ENCODE measurements around the gene SPDL1. TPM values are rescaled to one million over a fixed set of nuclear protein-coding genes. Genes with fewer than 3 reads are reported as not detected.

Gene SPDL1
- total RNA-seq, 2 experiments from 2014 or later: 40.1 to 40.2 TPM

- POLR2A ChIA-PET: no interaction called here
- intact Hi-C loops (cut with micrococcal nuclease): no loop called here
- Mint-ChIP-seq H3K9me3 (peaks cover 4% of the 10 kb centered on the region), H3K27me3 (no peaks in the 10 kb centered on the region), H3K27ac (no peak overlapping the region), H3K4me3 (no peak overlapping the region), H3K36me3 (ENCODE audit: low read depth) (peaks cover 1% of the 10 kb centered on the region), H3K4me1 (ENCODE audit: low read depth) (peaks cover 10% of the 10 kb centered on the region)
- CTCF ChIA-PET: no interaction called here
- no peak for DNase-seq
- no peak for ATAC-seq
- no peak for TF ChIP-seq CTCF (IDR thresholded peaks at IDR 0.05)
These were observed 49.4 kb downstream of the SPDL1 start for GRCh38 chr5:169632946-169633345.

GRCh38 chr5:169634606-169635005 is 51.0 kb downstream of the SPDL1 start:
- intact Hi-C loops (cut with micrococcal nuclease): no loop called here
- Mint-ChIP-seq H3K4me3 (no peak overlapping the region), H3K36me3 (ENCODE audit: low read depth) (peaks cover 18% of the 10 kb centered on the region), H3K27me3 (no peaks in the 10 kb centered on the region), H3K27ac (no peak overlapping the region), H3K9me3 (peaks cover 13% of the 10 kb centered on the region), H3K4me1 (ENCODE audit: low read depth) (peaks cover 27% of the 10 kb centered on the region)
- DNase-seq (no peak), ATAC-seq (no peak)
- POLR2A ChIA-PET: no interaction called here
- no peak for TF ChIP-seq CTCF (IDR thresholded peaks at IDR 0.05)
- CTCF ChIA-PET: no interaction called here

- Mint-ChIP-seq H3K27me3 (no peaks in the 10 kb centered on the region), H3K27ac (peak overlapping the region; percentile 96), H3K4me1 (ENCODE audit: low read depth) (peaks cover 34% of the 10 kb centered on the region), H3K4me3 (peak overlapping the region; percentile 82), H3K36me3 (ENCODE audit: low read depth) (peaks cover 31% of the 10 kb centered on the region), H3K9me3 (peaks cover 20% of the 10 kb centered on the region)
- ATAC-seq (no peak), DNase-seq (no peak)
- intact Hi-C loops (cut with micrococcal nuclease): no loop called here
- ChIA-PET CTCF (no interaction called here), POLR2A (interaction anchor here (0.7 to 6.3 kb wide), 5 partner anchors 15 to 41 kb away, joined by 3 to 82 read pairs (median 5); no protein-coding TSS in a partner anchor)
- no peak for TF ChIP-seq CTCF (IDR thresholded peaks at IDR 0.05)
These were observed 52.4 kb downstream of the SPDL1 start for GRCh38 chr5:169635936-169636335.

GRCh38 chr5:169636477-169637084 is 53.0 kb downstream of the SPDL1 start:
- H3K27me3 Mint-ChIP-seq: no peaks in the 10 kb centered on the region
- peaks cover 38% of the 10 kb centered on the region for H3K36me3 Mint-ChIP-seq (ENCODE audit: low read depth)
- intact Hi-C loops (cut with micrococcal nuclease): no loop called here
- POLR2A ChIA-PET: interaction anchor here (0.7 to 6.3 kb wide), 9 partner anchors 14 to 53 kb away, joined by 3 to 82 read pairs (median 6); partner anchors contain the start of gene SPDL1
- CTCF ChIA-PET: no interaction called here
- peak overlapping the region; percentile 96 for H3K27ac Mint-ChIP-seq
- TF ChIP-seq CTCF (IDR thresholded peaks at IDR 0.05): no peak
- H3K9me3 Mint-ChIP-seq: peaks cover 20% of the 10 kb centered on the region
- no peak for DNase-seq
- peaks cover 41% of the 10 kb centered on the region for H3K4me1 Mint-ChIP-seq (ENCODE audit: low read depth)
- H3K4me3 Mint-ChIP-seq: peak overlapping the region; percentile 82
- ATAC-seq: no peak

- intact Hi-C loops (cut with micrococcal nuclease): no loop called here
- ChIA-PET POLR2A (interaction anchor here (1.1 to 6.3 kb wide), 9 partner anchors 14 to 169 kb away, joined by 3 to 82 read pairs (median 6); partner anchors contain the start of gene SPDL1), CTCF (interaction anchor here (0.9 to 1.3 kb wide), 3 partner anchors 10 to 54 kb away, joined by 3 to 5 read pairs (median 4); partner anchors contain the start of gene SPDL1)
- DNase-seq (peak; percentile 85), ATAC-seq (peak; percentile 82)
- TF ChIP-seq CTCF (IDR thresholded peaks at IDR 0.05): no peak
- H3K9me3 Mint-ChIP-seq: peaks cover 20% of the 10 kb centered on the region
- H3K4me1 Mint-ChIP-seq (ENCODE audit: low read depth): peaks cover 46% of the 10 kb centered on the region
- H3K4me3 Mint-ChIP-seq: peak within 1 kb of the TSS; percentile 82
- H3K27ac Mint-ChIP-seq: peak within 1 kb of the TSS; percentile 96
- H3K36me3 Mint-ChIP-seq (ENCODE audit: low read depth): peaks cover 40% of the 10 kb centered on the region
- H3K27me3 Mint-ChIP-seq: no peaks in the 10 kb centered on the region
These were observed 53.5 kb downstream of the SPDL1 start, which contains the start of gene DOCK2 for GRCh38 chr5:169637085-169637548. Gene DOCK2 (plus strand): TSS chr5:169637275. CDS start chr5:169637327, 52 bp downstream.

All from activated CD8-positive, alpha-beta T cell treated with anti-CD3 and anti-CD28 coated beads for 36 hours (primary cell).